A673 (cell line): Measurements from ENCODE around the gene ARID5B. TPM values are rescaled to one million over a fixed set of nuclear protein-coding genes. Genes with fewer than 3 reads are reported as not detected.

Experiments used
- BruUV-seq: library from RNA; stranded (reverse); fragments of 400-500 nt; replicated peaks from 2 replicates; lab custom pipeline; 2021; lab: Mats Ljungman, UMichigan
- CTCF ChIA-PET: fragments of 300-600 bp; sonication (Branson Sonifier 250); formaldehyde crosslinking; loops from one replicate; lab custom pipeline; 2022; ENCODE audit warnings: antibody characterized with exemption; lab: Charles Lee
- POLR2A ChIA-PET: fragments of 300-600 bp; sonication (Branson Sonifier 250); formaldehyde crosslinking; loops from one replicate; lab custom pipeline; 2022; ENCODE audit warnings: antibody characterized with exemption; ENCODE audit not compliant: low non-redundant PET; lab: Charles Lee
- DNase-seq: peaks from one replicate; pipeline ENCODE4 v3.0.0-alpha.2; 2015; ENCODE audit warnings: low spot score
- H3K27ac ChIP-seq: fragments of 200-600 bp; sonication (generic); 2 replicates; pipeline ENCODE4 v1.5.1; 2016; ENCODE audit warnings: mixed run types, low read depth, mild to moderate bottlenecking, mixed read lengths, antibody characterized with exemption, low read length; ENCODE audit not compliant: poor library complexity, severe bottlenecking
- H3K27me3 ChIP-seq: fragments of 200-600 bp; sonication (generic); replicated peaks from 2 replicates; pipeline ENCODE4 v1.6.1; 2017; ENCODE audit warnings: mixed run types, low read depth, mild to moderate bottlenecking, mixed read lengths, antibody characterized with exemption, low read length; ENCODE audit not compliant: insufficient read depth, poor library complexity
- H3K36me3 ChIP-seq: fragments of 200-600 bp; sonication (generic); 2 replicates; pipeline ENCODE4 v1.6.1; 2016; ENCODE audit warnings: mixed run types, mild to moderate bottlenecking, mixed read lengths, antibody characterized with exemption, low read length; ENCODE audit not compliant: insufficient read depth, poor library complexity, severe bottlenecking
- H3K4me1 ChIP-seq: fragments of 200-600 bp; sonication (generic); 2 replicates; pipeline ENCODE4 v1.6.1; 2017; ENCODE audit warnings: mixed run types, mild to moderate bottlenecking, mixed read lengths, antibody characterized with exemption, low read length; ENCODE audit not compliant: insufficient read depth, poor library complexity, severe bottlenecking
- H3K4me3 ChIP-seq: fragments of 200-600 bp; sonication (generic); 2 replicates; pipeline ENCODE4 v1.5.1; 2016; ENCODE audit warnings: low read depth, mixed run types, mild to moderate bottlenecking, mixed read lengths, low read length; ENCODE audit not compliant: poor library complexity, severe bottlenecking
- H3K9me3 ChIP-seq: fragments of 200-600 bp; sonication (generic); 2 replicates; pipeline ENCODE4 v1.6.1; 2016; ENCODE audit warnings: mixed run types, low read depth, mild to moderate bottlenecking, mixed read lengths, antibody characterized with exemption, low read length; ENCODE audit not compliant: poor library complexity, severe bottlenecking
- EZH2 ChIP-seq: fragments of 200-600 bp; sonication (generic); IDR thresholded peaks from 2 replicates; pipeline ENCODE4 v1.6.1; 2017; ENCODE audit warnings: borderline replicate concordance, low read depth, mild to moderate bottlenecking, mixed read lengths, antibody characterized with exemption, low read length; ENCODE audit not compliant: poor library complexity, severe bottlenecking
- intact Hi-C: fragments of 100-400 bp; cut with micrococcal nuclease; formaldehyde crosslinking; loops from one replicate; pipeline ENCODE4 v1.10.0; 2022; ENCODE audit not compliant: unreplicated experiment
- total RNA-seq: library from RNA; stranded (reverse); gene quantifications from 2 replicates; pipeline ENCODE4 v1.2.3, GENCODE V29; 2021
- TF ChIP-seq, protein P1 (sequence below): fragments of 300-800, 200-600 bp; sonication (generic); conservative IDR thresholded peaks from 2 replicates; pipeline ENCODE4 v1.5.1; 2017; ENCODE audit warnings: low read depth, mild to moderate bottlenecking, antibody characterized with exemption, low read length, moderate library complexity, mixed read lengths

ARID5B gene
- total RNA-seq, 1 experiment from 2014 or later = 29.0 TPM

DNA sequence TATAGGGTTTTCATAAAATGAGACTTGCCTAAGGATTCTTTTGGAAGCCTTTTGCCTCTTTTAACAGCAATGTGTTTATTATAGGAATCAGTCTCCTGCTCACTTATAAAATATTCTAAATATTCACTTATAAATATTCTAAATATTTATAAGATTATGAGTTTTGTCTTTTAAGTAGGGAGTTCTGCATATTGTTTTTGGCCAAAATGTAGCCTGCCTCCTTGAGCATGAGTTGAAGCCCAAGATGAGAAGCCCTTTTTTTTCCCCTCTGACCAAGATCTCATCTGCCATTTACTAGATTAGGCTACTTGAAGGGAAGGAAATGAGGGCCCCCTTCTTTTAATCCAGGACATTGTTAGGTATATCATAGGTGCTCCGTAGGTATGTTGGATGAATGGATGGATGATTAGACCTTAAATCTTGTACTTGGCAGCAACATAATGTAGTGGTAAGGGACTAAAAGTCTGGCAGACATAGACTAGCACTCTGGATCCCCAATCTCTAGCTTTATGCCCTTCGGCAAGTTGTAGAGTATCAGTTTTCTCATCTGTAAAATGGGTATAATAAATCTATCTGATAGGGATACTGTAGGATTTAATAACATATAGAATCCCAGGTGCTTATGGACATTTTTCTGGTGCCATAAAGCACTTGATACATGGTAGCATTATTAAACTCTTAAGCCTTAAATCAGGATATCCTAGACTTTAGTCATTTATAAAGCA is 59.1 kb downstream of the ARID5B start:
- ChIA-PET CTCF (no interaction called here), POLR2A (interaction anchor here (0.5 kb wide), 1 partner anchor 353 kb away, joined by 5 read pairs; no protein-coding TSS in a partner anchor)
- intact Hi-C loops = no loop called here
- no peak overlapping the region for H3K27ac ChIP-seq
- H3K4me1 ChIP-seq = peaks cover 3% of the 10 kb centered on the region
- no peak overlapping the region for H3K4me3 ChIP-seq
- H3K9me3 ChIP-seq = no peaks in the 10 kb centered on the region
- H3K27me3 ChIP-seq = no peaks in the 10 kb centered on the region
- TF ChIP-seq, protein P1, sequence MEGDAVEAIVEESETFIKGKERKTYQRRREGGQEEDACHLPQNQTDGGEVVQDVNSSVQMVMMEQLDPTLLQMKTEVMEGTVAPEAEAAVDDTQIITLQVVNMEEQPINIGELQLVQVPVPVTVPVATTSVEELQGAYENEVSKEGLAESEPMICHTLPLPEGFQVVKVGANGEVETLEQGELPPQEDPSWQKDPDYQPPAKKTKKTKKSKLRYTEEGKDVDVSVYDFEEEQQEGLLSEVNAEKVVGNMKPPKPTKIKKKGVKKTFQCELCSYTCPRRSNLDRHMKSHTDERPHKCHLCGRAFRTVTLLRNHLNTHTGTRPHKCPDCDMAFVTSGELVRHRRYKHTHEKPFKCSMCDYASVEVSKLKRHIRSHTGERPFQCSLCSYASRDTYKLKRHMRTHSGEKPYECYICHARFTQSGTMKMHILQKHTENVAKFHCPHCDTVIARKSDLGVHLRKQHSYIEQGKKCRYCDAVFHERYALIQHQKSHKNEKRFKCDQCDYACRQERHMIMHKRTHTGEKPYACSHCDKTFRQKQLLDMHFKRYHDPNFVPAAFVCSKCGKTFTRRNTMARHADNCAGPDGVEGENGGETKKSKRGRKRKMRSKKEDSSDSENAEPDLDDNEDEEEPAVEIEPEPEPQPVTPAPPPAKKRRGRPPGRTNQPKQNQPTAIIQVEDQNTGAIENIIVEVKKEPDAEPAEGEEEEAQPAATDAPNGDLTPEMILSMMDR = no peak
- TF ChIP-seq EZH2 = no peak
- no TSS peak for BruUV-seq
- no peak for DNase-seq
- H3K36me3 ChIP-seq = no peaks in the 10 kb centered on the region

DNA sequence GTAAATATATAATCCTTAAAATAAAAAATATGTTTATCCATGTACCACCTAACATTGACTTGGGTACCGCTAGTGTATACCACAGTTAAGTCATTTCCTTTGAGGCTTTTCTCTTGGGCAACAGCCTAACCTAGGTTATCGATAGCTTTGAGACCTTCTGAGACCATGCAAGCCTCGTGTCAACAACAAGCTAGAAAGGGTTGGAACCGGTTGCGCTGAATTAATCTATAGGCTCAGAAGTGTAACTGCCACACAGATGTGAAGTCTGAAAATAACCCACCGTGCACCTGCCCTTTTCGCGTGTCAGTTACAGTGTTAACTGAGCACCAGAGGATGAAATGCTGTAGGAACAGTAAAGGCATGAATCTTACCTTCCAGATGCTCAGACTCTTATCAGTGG is 59.8 kb downstream of the ARID5B start:
- CTCF ChIA-PET = no interaction called here
- DNase-seq = no peak
- no peaks in the 10 kb centered on the region for H3K27me3 ChIP-seq
- POLR2A ChIA-PET = interaction anchor here (0.5 kb wide), 1 partner anchor 353 kb away, joined by 5 read pairs; no protein-coding TSS in a partner anchor
- TF ChIP-seq EZH2 = no peak
- TF ChIP-seq, protein P1 = no peak
- H3K4me1 ChIP-seq = peaks cover 3% of the 10 kb centered on the region
- no TSS peak for BruUV-seq
- no peaks in the 10 kb centered on the region for H3K36me3 ChIP-seq
- no peaks in the 10 kb centered on the region for H3K9me3 ChIP-seq
- intact Hi-C loops = no loop called here
- no peak overlapping the region for H3K27ac ChIP-seq
- no peak overlapping the region for H3K4me3 ChIP-seq

DNA sequence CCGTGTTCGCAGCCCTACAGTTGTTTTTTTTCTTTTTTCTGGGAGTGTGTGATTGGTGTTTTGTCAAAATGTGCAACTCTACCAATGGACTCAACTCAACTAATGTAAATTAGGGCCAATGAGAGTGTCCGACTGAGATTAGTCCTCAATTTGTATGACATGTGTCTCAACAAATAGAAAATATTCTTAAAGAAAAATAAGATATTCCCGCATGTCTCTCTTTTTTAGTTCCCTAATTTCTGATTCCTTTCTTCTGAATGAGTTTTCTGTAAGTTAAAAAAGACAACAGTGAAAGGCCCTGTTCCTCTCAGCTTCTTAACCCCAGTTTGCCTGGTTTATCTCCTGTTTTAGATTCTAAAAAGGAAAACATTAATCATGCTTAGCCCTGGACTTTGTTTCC is 61.5 kb downstream of the ARID5B start:
- POLR2A ChIA-PET = no interaction called here
- intact Hi-C loops = no loop called here
- no peak for DNase-seq
- Histone ChIP-seq H3K9me3 (no peaks in the 10 kb centered on the region), H3K36me3 (no peaks in the 10 kb centered on the region), H3K27me3 (no peaks in the 10 kb centered on the region), H3K4me1 (peaks cover 3% of the 10 kb centered on the region), H3K4me3 (no peak overlapping the region), H3K27ac (no peak overlapping the region)
- BruUV-seq = no TSS peak
- no peak for TF ChIP-seq EZH2
- CTCF ChIA-PET = no interaction called here

DNA sequence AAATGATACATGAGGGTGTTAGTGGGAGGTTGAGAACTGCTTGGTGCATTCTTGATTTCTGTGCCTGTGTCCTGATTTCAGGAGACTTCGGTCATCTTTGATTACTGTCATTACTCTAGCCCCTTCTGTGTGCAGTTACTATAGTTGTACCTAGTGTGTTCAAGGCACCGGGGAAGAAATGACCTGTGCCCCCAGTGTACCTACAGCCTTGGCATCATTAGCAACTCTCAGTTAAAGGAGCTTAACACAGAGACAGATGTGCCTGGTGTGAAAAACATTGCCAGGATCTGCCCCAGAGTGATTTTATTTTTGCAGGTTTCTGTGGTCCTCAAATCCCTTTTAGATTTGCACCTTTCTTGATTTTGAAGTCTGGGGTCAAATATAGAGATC is 62.2 kb downstream of the ARID5B start:
- no peaks in the 10 kb centered on the region for H3K36me3 ChIP-seq
- no peaks in the 10 kb centered on the region for H3K9me3 ChIP-seq
- CTCF ChIA-PET = no interaction called here
- DNase-seq = no peak
- TF ChIP-seq, protein P1 = no peak
- TF ChIP-seq EZH2 = no peak
- intact Hi-C loops = no loop called here
- peaks cover 10% of the 10 kb centered on the region for H3K4me1 ChIP-seq
- BruUV-seq = no TSS peak
- H3K27me3 ChIP-seq = no peaks in the 10 kb centered on the region
- no peak overlapping the region for H3K27ac ChIP-seq
- POLR2A ChIA-PET = no interaction called here
- H3K4me3 ChIP-seq = no peak overlapping the region
